ENCODE data around the gene HERPUD2. TPM values are rescaled to one million over a fixed set of nuclear protein-coding genes. Genes with fewer than 3 reads are reported as not detected.

The HERPUD2 gene
- total and polyA plus RNA-seq, 2 experiments from 2014 or later = 25.5 to 28.0 TPM

DNA sequence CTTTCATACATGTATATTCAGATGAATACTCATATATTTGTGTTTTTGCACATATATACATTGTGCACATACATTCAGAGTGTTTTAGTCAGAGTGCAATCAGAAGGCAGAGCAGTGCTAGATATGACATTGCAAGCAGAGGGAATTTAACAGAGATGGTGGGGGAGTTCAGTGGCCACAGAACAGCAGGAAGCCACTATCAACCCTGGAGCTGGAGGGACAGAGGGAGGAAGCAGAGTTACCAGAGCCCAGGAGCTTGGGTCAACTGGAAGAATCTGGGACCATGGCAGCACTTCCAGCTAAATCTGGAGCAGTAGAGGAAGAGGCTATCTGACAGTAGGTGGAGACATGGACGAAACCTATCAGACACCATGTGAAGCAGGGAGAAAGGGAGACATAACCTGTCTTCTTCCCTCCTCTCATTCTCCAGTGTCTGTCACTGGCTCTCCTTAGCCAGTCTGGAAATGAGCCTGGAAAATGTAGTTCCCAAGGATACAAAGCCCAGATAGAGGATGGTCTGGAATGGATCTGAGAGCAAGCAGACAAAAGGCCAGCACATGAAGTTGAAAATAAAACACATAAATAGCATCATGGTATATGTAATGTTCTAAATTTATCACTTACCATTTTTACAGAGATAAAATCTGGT lies 33.6 kb upstream of the HERPUD2 start:
- no peak overlapping the region for H3K4me3 ChIP-seq
- H3K9me3 ChIP-seq (ENCODE audit: low read depth) = no peaks in the 10 kb centered on the region
- H3K27ac ChIP-seq = peak overlapping the region; percentile 76
- H3K79me2 ChIP-seq = no peaks in the 10 kb centered on the region
- no peak overlapping the region for H2AFZ ChIP-seq
- H3K4me1 ChIP-seq (ENCODE audit: insufficient read depth) = peaks cover 25% of the 10 kb centered on the region
- no peak overlapping the region for H3K4me2 ChIP-seq
- WGBS (ENCODE audit: low lambda C conversion rate, missing lambda C conversion rate) = 67% methylated on average over 1 of the region's 1 CpG
- H3K27me3 ChIP-seq = no peaks in the 10 kb centered on the region
- DNase-seq (ENCODE audit: low spot score) = no peak
- no peaks in the 10 kb centered on the region for H4K20me1 ChIP-seq (ENCODE audit: insufficient read depth, poor library complexity, severe bottlenecking)
- H3K36me3 ChIP-seq (replicated peaks; ENCODE audit: insufficient read depth, low read depth) = no peaks in the 10 kb centered on the region
- TF ChIP-seq, protein P1, sequence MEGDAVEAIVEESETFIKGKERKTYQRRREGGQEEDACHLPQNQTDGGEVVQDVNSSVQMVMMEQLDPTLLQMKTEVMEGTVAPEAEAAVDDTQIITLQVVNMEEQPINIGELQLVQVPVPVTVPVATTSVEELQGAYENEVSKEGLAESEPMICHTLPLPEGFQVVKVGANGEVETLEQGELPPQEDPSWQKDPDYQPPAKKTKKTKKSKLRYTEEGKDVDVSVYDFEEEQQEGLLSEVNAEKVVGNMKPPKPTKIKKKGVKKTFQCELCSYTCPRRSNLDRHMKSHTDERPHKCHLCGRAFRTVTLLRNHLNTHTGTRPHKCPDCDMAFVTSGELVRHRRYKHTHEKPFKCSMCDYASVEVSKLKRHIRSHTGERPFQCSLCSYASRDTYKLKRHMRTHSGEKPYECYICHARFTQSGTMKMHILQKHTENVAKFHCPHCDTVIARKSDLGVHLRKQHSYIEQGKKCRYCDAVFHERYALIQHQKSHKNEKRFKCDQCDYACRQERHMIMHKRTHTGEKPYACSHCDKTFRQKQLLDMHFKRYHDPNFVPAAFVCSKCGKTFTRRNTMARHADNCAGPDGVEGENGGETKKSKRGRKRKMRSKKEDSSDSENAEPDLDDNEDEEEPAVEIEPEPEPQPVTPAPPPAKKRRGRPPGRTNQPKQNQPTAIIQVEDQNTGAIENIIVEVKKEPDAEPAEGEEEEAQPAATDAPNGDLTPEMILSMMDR (IDR thresholded peaks at IDR 0.05; ENCODE audit: poor library complexity) = no peak
- TF ChIP-seq EZH2phosphoT487 (IDR thresholded peaks at IDR 0.05; ENCODE audit: low read depth, severe bottlenecking, unreplicated experiment) = no peak
- TF ChIP-seq EZH2 (IDR thresholded peaks at IDR 0.05; ENCODE audit: borderline replicate concordance) = no peak
- H3K9me2 ChIP-seq (replicated peaks; ENCODE audit: insufficient read depth) = no peaks in the 10 kb centered on the region

DNA sequence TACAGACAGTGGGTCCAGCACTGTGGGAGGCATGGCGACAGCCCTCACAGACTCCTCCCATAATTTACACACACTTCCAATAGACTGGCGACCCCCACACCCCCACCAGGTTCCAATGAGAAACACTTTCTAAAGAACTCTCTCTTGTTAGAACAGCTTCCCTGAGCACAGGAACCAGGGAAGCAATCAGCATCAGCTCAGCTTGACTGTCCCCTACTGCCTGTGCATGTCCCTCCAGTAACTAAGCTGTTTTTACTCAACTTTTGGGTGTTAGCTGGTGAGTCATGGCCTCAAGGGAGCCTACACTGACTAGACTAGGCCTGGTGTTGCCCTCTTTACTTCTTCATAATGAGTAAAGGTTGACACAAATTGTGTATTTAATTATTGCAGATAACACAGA lies 32.6 kb upstream of the HERPUD2 start:
- Histone ChIP-seq H3K27me3 (no peaks in the 10 kb centered on the region), H3K36me3 (replicated peaks; ENCODE audit: insufficient read depth, low read depth) (no peaks in the 10 kb centered on the region), H3K27ac (no peak overlapping the region), H3K9me3 (ENCODE audit: low read depth) (no peaks in the 10 kb centered on the region), H3K4me3 (no peak overlapping the region), H3K79me2 (no peaks in the 10 kb centered on the region), H3K4me2 (no peak overlapping the region), H4K20me1 (ENCODE audit: insufficient read depth, poor library complexity, severe bottlenecking) (no peaks in the 10 kb centered on the region), H3K4me1 (ENCODE audit: insufficient read depth) (peaks cover 25% of the 10 kb centered on the region), H2AFZ (no peak overlapping the region), H3K9me2 (replicated peaks; ENCODE audit: insufficient read depth) (no peaks in the 10 kb centered on the region)
- TF ChIP-seq EZH2 (IDR thresholded peaks at IDR 0.05; ENCODE audit: borderline replicate concordance) = no peak
- TF ChIP-seq, protein P1 (IDR thresholded peaks at IDR 0.05; ENCODE audit: poor library complexity) = no peak
- no peak for TF ChIP-seq EZH2phosphoT487 (IDR thresholded peaks at IDR 0.05; ENCODE audit: low read depth, severe bottlenecking, unreplicated experiment)
- WGBS (ENCODE audit: low lambda C conversion rate, missing lambda C conversion rate) = 92% methylated on average over 2 of the region's 2 CpGs
- DNase-seq (ENCODE audit: low spot score) = no peak

DNA sequence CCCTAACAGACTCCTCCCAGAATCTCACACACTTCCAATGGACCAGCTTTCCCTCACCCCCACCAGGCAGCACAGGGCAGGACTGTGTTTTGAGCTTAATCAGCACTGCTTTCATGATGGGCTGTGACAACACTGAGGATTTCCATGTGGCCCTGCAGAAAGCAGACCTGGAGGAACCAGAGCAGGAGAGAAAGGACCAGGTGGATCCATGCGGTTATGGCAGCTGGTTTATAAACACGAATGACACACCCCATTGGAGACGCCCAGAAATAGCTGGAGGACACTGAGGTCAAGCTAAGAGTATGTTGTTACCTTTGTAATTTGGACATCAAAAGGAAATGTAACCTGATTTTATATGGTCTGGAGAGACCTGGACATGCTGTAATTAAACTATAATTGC lies 31.7 kb upstream of the HERPUD2 start:
- Histone ChIP-seq H3K36me3 (replicated peaks; ENCODE audit: insufficient read depth, low read depth) (no peaks in the 10 kb centered on the region), H3K79me2 (no peaks in the 10 kb centered on the region), H2AFZ (no peak overlapping the region), H4K20me1 (ENCODE audit: insufficient read depth, poor library complexity, severe bottlenecking) (no peaks in the 10 kb centered on the region), H3K9me2 (replicated peaks; ENCODE audit: insufficient read depth) (no peaks in the 10 kb centered on the region), H3K4me2 (no peak overlapping the region), H3K9me3 (ENCODE audit: low read depth) (no peaks in the 10 kb centered on the region), H3K4me3 (no peak overlapping the region), H3K4me1 (ENCODE audit: insufficient read depth) (peaks cover 25% of the 10 kb centered on the region), H3K27ac (no peak overlapping the region), H3K27me3 (no peaks in the 10 kb centered on the region)
- TF ChIP-seq, protein P1 (IDR thresholded peaks at IDR 0.05; ENCODE audit: poor library complexity) = no peak
- no peak for TF ChIP-seq EZH2 (IDR thresholded peaks at IDR 0.05; ENCODE audit: borderline replicate concordance)
- no peak for TF ChIP-seq EZH2phosphoT487 (IDR thresholded peaks at IDR 0.05; ENCODE audit: low read depth, severe bottlenecking, unreplicated experiment)
- 77% methylated on average over 3 of the region's 3 CpGs for WGBS (ENCODE audit: low lambda C conversion rate, missing lambda C conversion rate)
- DNase-seq (ENCODE audit: low spot score) = no peak

Data from hepatocyte (in vitro differentiated cells).